ENCODE measurements around the gene ARSB. TPM values are rescaled to one million over a fixed set of nuclear protein-coding genes. Genes with fewer than 3 reads are reported as not detected.

ARSB gene
- total RNA-seq, 1 donor from 2014 or later, result 21.4 TPM

DNA sequence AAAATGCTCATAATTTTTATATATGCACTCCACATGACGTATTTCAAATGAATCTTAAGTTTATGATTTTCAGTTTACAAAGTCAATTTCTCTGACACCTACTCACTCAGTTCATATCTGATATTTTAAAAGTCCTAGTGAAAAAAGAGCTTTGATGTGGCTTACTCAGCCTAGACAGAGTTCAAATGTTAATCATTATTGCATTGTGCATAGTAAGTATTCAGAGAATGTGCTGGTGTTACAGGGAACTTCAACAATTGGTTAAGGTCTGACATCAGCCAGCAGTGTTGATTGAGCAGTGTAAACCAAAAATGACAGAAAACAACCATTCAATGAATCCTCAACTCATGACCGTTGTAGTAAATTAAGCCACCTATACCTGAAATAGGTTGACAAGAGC, 189.4 kb downstream of the ARSB start:
- H3K4me1 Mint-ChIP-seq, result peaks cover 47% of the 10 kb centered on the region
- H3K27me3 Mint-ChIP-seq (ENCODE audit: low read depth), result no peaks in the 10 kb centered on the region
- H3K36me3 Mint-ChIP-seq, result peaks cover 6% of the 10 kb centered on the region
- TF ChIP-seq, protein P1, sequence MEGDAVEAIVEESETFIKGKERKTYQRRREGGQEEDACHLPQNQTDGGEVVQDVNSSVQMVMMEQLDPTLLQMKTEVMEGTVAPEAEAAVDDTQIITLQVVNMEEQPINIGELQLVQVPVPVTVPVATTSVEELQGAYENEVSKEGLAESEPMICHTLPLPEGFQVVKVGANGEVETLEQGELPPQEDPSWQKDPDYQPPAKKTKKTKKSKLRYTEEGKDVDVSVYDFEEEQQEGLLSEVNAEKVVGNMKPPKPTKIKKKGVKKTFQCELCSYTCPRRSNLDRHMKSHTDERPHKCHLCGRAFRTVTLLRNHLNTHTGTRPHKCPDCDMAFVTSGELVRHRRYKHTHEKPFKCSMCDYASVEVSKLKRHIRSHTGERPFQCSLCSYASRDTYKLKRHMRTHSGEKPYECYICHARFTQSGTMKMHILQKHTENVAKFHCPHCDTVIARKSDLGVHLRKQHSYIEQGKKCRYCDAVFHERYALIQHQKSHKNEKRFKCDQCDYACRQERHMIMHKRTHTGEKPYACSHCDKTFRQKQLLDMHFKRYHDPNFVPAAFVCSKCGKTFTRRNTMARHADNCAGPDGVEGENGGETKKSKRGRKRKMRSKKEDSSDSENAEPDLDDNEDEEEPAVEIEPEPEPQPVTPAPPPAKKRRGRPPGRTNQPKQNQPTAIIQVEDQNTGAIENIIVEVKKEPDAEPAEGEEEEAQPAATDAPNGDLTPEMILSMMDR (IDR thresholded peaks at IDR 0.05; ENCODE audit: unreplicated experiment), result no peak
- H3K4me3 Mint-ChIP-seq, result no peak overlapping the region
- H3K27ac Mint-ChIP-seq, result peak overlapping the region; percentile 49
- no peak for DNase-seq (ENCODE audit: low spot score in 2 of 2, unreplicated experiment in 2 of 2)
- H3K9me3 Mint-ChIP-seq, result peaks cover 3% of the 10 kb centered on the region

DNA sequence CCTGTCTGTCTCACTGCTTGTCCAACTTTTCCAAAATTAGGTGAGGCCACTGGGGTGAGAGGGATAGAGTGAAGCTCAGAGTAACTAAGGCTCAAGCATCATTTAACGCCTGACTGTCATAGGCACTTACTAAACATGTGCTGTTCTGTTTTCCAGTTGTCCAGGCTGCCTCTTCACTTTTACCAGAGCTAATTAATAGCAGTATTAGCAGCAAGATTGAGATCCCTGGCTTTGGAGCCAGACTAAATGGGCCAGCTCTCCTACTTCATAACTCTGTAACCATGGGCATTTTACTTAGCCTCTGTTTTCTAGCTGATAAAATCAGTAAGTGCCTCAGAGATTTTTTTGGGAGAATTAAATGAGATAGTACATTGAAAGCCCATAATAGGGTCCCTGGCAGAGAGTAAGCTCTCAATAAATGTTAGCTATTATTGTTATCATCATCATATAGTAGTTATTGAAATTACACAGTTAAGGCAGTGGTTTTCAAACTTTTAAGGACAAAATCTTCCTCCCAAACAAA, 190.4 kb downstream of the ARSB start:
- peaks cover 2% of the 10 kb centered on the region for H3K36me3 Mint-ChIP-seq
- H3K4me1 Mint-ChIP-seq, result peaks cover 47% of the 10 kb centered on the region
- H3K27ac Mint-ChIP-seq, result peak overlapping the region; percentile 71
- H3K27me3 Mint-ChIP-seq (ENCODE audit: low read depth), result no peaks in the 10 kb centered on the region
- TF ChIP-seq, protein P1 (IDR thresholded peaks at IDR 0.05; ENCODE audit: unreplicated experiment), result no peak
- no peak for DNase-seq (ENCODE audit: low spot score in 2 of 2, unreplicated experiment in 2 of 2)
- H3K4me3 Mint-ChIP-seq, result no peak overlapping the region
- H3K9me3 Mint-ChIP-seq, result no peaks in the 10 kb centered on the region

DNA sequence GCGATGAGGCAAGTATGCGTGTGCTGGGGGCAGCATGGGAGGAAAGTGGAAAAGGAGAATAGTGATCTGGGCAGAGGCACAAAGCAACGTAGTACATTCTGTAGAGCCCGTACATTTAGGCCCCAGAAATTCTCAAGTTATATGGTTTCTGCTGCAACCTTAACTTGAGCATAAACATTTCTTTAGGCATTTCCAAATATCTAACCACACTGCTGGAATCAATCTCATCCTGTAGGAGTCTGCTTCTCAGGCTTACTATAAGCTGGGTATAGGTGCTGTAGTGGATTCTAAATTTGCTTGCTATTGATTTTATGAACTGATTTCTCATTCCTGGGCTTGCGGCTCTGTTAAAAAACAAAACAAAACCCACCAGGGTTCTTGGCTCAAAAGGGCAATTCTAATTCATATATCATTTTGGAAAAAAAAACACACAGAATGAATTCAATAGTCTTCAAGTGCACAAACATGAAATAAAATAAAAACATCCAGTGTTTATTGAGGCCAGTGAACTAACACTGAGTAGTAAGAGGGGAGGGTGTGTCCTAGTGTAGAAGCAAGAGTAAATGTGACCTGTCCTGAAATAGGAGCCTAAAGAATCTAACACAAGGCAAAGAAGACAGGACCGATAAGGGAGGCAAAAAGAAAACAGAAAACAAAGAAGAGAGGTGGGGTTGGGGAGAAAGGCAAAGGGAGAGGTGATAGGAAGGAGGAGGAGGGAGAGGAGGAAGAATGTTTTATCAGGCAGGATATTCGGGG, 191.0 kb downstream of the ARSB start:
- peak overlapping the region; percentile 71 for H3K27ac Mint-ChIP-seq
- H3K27me3 Mint-ChIP-seq (ENCODE audit: low read depth), result no peaks in the 10 kb centered on the region
- TF ChIP-seq, protein P1 (IDR thresholded peaks at IDR 0.05; ENCODE audit: unreplicated experiment), result no peak
- no peak for DNase-seq (ENCODE audit: low spot score in 2 of 2, unreplicated experiment in 2 of 2)
- H3K4me3 Mint-ChIP-seq, result no peak overlapping the region
- no peaks in the 10 kb centered on the region for H3K9me3 Mint-ChIP-seq
- peaks cover 40% of the 10 kb centered on the region for H3K4me1 Mint-ChIP-seq
- no peaks in the 10 kb centered on the region for H3K36me3 Mint-ChIP-seq

DNA sequence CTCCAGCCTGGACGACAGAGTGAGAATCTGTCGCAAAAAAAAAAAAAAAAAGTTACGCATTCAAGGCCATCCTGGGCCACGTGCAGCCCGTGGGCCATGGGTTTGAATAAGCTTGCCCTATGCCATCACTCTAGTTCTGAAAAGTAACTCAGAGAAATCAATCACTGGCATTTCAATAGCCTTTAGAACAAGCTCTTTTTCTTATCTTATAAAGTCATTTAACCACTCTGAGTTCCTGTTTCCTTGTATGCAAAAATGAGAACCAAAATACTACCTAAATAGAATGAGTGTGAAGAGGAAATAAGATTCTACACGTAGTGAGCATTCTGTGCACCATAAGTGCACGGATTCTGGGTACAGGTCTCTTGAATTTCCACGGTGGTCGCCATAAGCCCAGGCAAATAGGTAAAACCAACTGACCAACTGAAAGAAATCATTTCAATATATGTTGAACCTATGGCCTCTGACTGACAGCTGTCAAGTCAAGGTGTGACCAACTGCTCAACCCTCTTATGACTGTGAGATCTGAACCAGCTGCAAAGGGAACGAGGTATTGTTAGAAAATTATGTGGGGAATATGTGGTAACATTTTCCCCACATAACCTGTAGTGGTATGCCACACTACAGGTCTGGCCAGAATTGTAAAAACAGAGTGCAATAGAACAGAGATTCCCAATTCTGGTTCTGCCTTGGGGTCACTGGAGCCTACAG, 192.6 kb downstream of the ARSB start:
- Mint-ChIP-seq H3K4me1 (peaks cover 36% of the 10 kb centered on the region), H3K9me3 (no peaks in the 10 kb centered on the region), H3K4me3 (no peak overlapping the region), H3K27ac (no peak overlapping the region), H3K36me3 (no peaks in the 10 kb centered on the region), H3K27me3 (ENCODE audit: low read depth) (no peaks in the 10 kb centered on the region)
- DNase-seq (ENCODE audit: low spot score in 2 of 2, unreplicated experiment in 2 of 2), result no peak
- TF ChIP-seq, protein P1 (IDR thresholded peaks at IDR 0.05; ENCODE audit: unreplicated experiment), result no peak

DNA sequence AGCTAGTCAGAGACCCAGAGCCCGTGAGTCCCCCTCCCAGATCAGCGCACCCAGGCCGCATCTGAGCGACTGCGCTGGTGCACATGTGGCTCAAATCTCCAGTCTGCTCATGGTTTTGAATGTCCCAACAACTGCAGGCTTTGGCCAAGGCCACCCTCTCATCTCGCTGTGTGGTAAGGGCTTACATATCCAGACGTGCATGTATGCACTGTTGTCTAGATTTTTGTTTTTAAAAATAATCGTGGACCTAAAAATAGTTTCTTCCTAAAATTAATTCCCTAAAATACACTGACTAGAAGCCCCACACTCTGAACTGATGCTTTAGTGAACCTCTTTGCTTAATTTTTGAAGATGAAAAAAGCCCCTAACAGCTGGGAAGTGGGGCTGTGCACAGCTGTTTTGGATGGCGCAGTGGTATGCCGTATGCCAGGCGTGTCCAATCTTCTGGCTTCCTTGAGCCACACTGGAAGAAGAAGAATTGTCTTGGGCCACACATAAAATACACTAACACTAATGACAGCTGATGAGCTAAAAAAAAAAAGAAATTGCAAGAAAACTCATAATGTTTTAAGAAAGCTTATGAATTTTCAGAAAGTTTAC, 193.5 kb downstream of the ARSB start:
- no peaks in the 10 kb centered on the region for H3K9me3 Mint-ChIP-seq
- peaks cover 34% of the 10 kb centered on the region for H3K4me1 Mint-ChIP-seq
- TF ChIP-seq, protein P1 (IDR thresholded peaks at IDR 0.05; ENCODE audit: unreplicated experiment), result no peak
- no peaks in the 10 kb centered on the region for H3K27me3 Mint-ChIP-seq (ENCODE audit: low read depth)
- no peak overlapping the region for H3K4me3 Mint-ChIP-seq
- no peak for DNase-seq (ENCODE audit: low spot score in 2 of 2, unreplicated experiment in 2 of 2)
- H3K27ac Mint-ChIP-seq, result no peak overlapping the region
- no peaks in the 10 kb centered on the region for H3K36me3 Mint-ChIP-seq
